ENCODE data around the gene AOPEP.

- TF ChIP-seq EP300 (IDR thresholded peaks at IDR 0.05), result no peak
- TF ChIP-seq KDM5A (IDR thresholded peaks at IDR 0.05), result no peak
- no peak for TF ChIP-seq MAX (IDR thresholded peaks at IDR 0.05)
- TF ChIP-seq CTCF (IDR thresholded peaks at IDR 0.05), result no peak
- TF ChIP-seq CHD4 (IDR thresholded peaks at IDR 0.05; ENCODE audit: borderline replicate concordance), result no peak
- no peak for TF ChIP-seq RAD21 (conservative IDR thresholded peaks at IDR 0.05 in 1 of 2, IDR thresholded peaks at IDR 0.05 in 1 of 2)
- TF ChIP-seq ELK1 (IDR thresholded peaks at IDR 0.05; ENCODE audit: low read depth, low read length), result no peak
- no peak for TF ChIP-seq CEBPB (IDR thresholded peaks at IDR 0.05)
- TF ChIP-seq HOXB5 (CRISPR knock-in tag; IDR thresholded peaks at IDR 0.05), result no peak
- TF ChIP-seq REST (IDR thresholded peaks at IDR 0.05), result no peak
- TF ChIP-seq BHLHE40 (IDR thresholded peaks at IDR 0.05; ENCODE audit: low read depth, low read length), result no peak
- no peak for TF ChIP-seq EHF (CRISPR knock-in tag; IDR thresholded peaks at IDR 0.05)
Observed at GRCh38 chr9:95030920-95031642, 304.6 kb downstream of the AOPEP start.
